K562 (cell line): ENCODE results near the gene FAM83F. TPM values are rescaled to one million over a fixed set of nuclear protein-coding genes. Genes with fewer than 3 reads are reported as not detected.
A peak's percentile ranks its signal among the peaks of the same experiment; 100 is the strongest.

Experiments used
- BRF2 ChIP-seq: IDR thresholded peaks from 3 replicates; pipeline ENCODE4 v1.6.1; 2011; ENCODE audit warnings: borderline replicate concordance, mild to moderate bottlenecking; ENCODE audit not compliant: insufficient read length, insufficient read depth
- CGGBP1 ChIP-seq: fragments of 250-450 bp; sonication (Bioruptor Pico); IDR thresholded peaks from 2 replicates; pipeline ENCODE4 v1.9.0; 2021; ENCODE audit warnings: mild to moderate bottlenecking
- FOXA3 ChIP-seq, 2 experiments: fragments of 450-650 bp in 1 of 2; sonication (generic) in 1 of 2; formaldehyde crosslinking; IDR thresholded peaks in 1 of 2; conservative IDR thresholded peaks in 1 of 2; 2 replicates each; pipeline versions ENCODE4 v1.4.0 to v1.8.0; 2020 to 2022; ENCODE audit warnings: mild to moderate bottlenecking in 2 of 2, missing genetic modification reagents in 1 of 2
- FOXK1 ChIP-seq: sonication (generic); formaldehyde crosslinking; IDR thresholded peaks from 2 replicates; pipeline ENCODE4 v1.8.0; 2022; ENCODE audit warnings: missing genetic modification reagents, mild to moderate bottlenecking, borderline replicate concordance
- FOXM1 ChIP-seq, 2 experiments: fragments of 450-650 bp in 1 of 2; sonication (generic) in 1 of 2; formaldehyde crosslinking in 1 of 2; IDR thresholded peaks; 2 replicates each; pipeline versions ENCODE4 v1.6.1 to v1.9.0; 2017 to 2022; ENCODE audit warnings: low read depth in 2 of 2, mild to moderate bottlenecking in 2 of 2, missing genetic modification reagents in 1 of 2, moderate library complexity in 1 of 2
- HSF4 ChIP-seq: fragments of 250-450 bp; sonication (Bioruptor Pico); IDR thresholded peaks from 2 replicates; pipeline ENCODE4 v2.1.2; 2022; ENCODE audit warnings: mild to moderate bottlenecking, moderate library complexity, borderline replicate concordance
- MYBL2 ChIP-seq, 2 experiments: fragments of 450-650 bp in 1 of 2; sonication (generic) in 1 of 2; formaldehyde crosslinking in 1 of 2; IDR thresholded peaks; 2 replicates each; pipeline versions ENCODE4 v1.6.1 to v1.8.1; 2017 to 2022; ENCODE audit warnings: borderline replicate concordance in 1 of 2, inconsistent platforms in 1 of 2, low read depth in 1 of 2, mild to moderate bottlenecking in 1 of 2, missing genetic modification reagents in 1 of 2, moderate library complexity in 1 of 2
- NFIC ChIP-seq: fragments of 450-650 bp; IDR thresholded peaks from 2 replicates; pipeline ENCODE4 v1.6.1; 2017; ENCODE audit warnings: mild to moderate bottlenecking, inconsistent platforms
- NR2F6 ChIP-seq: fragments of 450-650 bp; formaldehyde crosslinking; IDR thresholded peaks from 2 replicates; pipeline ENCODE4 v1.4.0; 2020; ENCODE audit warnings: mild to moderate bottlenecking
- PHB ChIP-seq: fragments of 250-450 bp; sonication (Bioruptor Pico); IDR thresholded peaks from 2 replicates; pipeline ENCODE4 v1.5.0; 2021
- PURB ChIP-seq: sonication (generic); formaldehyde crosslinking; IDR thresholded peaks from 2 replicates; pipeline ENCODE4 v1.9.0; 2021; ENCODE audit warnings: low read depth, mild to moderate bottlenecking, missing genetic modification reagents
- RBM14 ChIP-seq: fragments of 200-400 bp; formaldehyde crosslinking; IDR thresholded peaks from 2 replicates; pipeline ENCODE4 v1.6.1; 2018; ENCODE audit warnings: low read depth, mild to moderate bottlenecking, low read length, moderate library complexity, borderline replicate concordance; ENCODE audit not compliant: insufficient read depth
- RFX7 ChIP-seq: fragments of 250-450 bp; sonication (Bioruptor Pico); IDR thresholded peaks from 2 replicates; pipeline ENCODE4 v1.5.1; 2021; ENCODE audit warnings: mild to moderate bottlenecking
- SRF ChIP-seq, 2 experiments: fragments of 250-450, 450-650 bp in 1 of 2; sonication (Bioruptor Pico) in 1 of 2; sonication (generic) in 1 of 2; formaldehyde crosslinking; IDR thresholded peaks; 2 replicates each; pipeline versions ENCODE4 v1.5.0 to v1.5.1; 2020 to 2022; ENCODE audit warnings: mild to moderate bottlenecking in 1 of 2, missing genetic modification reagents in 1 of 2
- TFAM ChIP-seq: fragments of 250-450 bp; sonication (Bioruptor Pico); conservative IDR thresholded peaks from 2 replicates; pipeline ENCODE4 v1.5.0; 2021; ENCODE audit warnings: mild to moderate bottlenecking, moderate library complexity
- ZFP1 ChIP-seq: fragments of 450-650 bp; formaldehyde crosslinking; IDR thresholded peaks from 2 replicates; pipeline ENCODE4 v1.4.0; 2020; ENCODE audit warnings: mild to moderate bottlenecking, mixed read lengths
- ZNF239 ChIP-seq: fragments of 250-450 bp; sonication (Bioruptor Pico); IDR thresholded peaks from 2 replicates; pipeline ENCODE4 v1.4.0; 2020; ENCODE audit warnings: mild to moderate bottlenecking
- ZNF512 ChIP-seq: IDR thresholded peaks from 2 replicates; pipeline ENCODE4 v1.6.1; 2016; ENCODE audit warnings: missing genetic modification characterization, missing compliant biosample characterization
- polyA plus RNA-seq, 8 experiments: library from polyadenylated mRNA; depleted of rRNA in 4 of 8; stranded (reverse) in 5 of 8; unstranded in 3 of 8; fragments of >200 nt; fragmentation: Nextera tagmentation in 2 of 8; fragmentation: Illumina TruSeq in 1 of 8; extraction: Ambion mirVana in 2 of 8; extraction: Trizol in 1 of 8; gene quantifications; 2 replicates each; pipeline versions ENCODE4 v1.2.1 to v1.2.3, GENCODE V29; 2011 to 2014; ENCODE audit warnings: inconsistent platforms in 1 of 8, missing spikeins in 1 of 8
- total RNA-seq, 7 experiments: library from RNA; depleted of rRNA in 6 of 7; stranded (reverse); fragments of >200 nt in 6 of 7; fragmentation: Illumina TruSeq in 2 of 7; extraction: Trizol in 2 of 7; gene quantifications; 2 replicates each; pipeline versions ENCODE4 v1.2.1 to v1.2.3, GENCODE V29; 2011 to 2021; ENCODE audit warnings: low replicate concordance in 1 of 7

FAM83F gene
- total and polyA plus RNA-seq, 9 of the 15 experiments (the other 6 are each of a cell fraction or from before 2014, with no cell fraction given): under 0.01 to 0.13 (median 0.04) TPM; not detected in 1

GRCh38 chr22:40044102-40044869 lies 49.5 kb downstream of the FAM83F start (continued):
- TF ChIP-seq FOXM1 (IDR thresholded peaks at IDR 0.05; ENCODE audit: low read depth): 0 out of 2 replicates have a peak, but pooled peaks have one; percentile 49
- no peak for TF ChIP-seq FOXM1 (CRISPR knock-in tag; IDR thresholded peaks at IDR 0.05; ENCODE audit: low read depth)
- no peak for TF ChIP-seq PURB
- TF ChIP-seq ZNF239: no peak
- no peak for TF ChIP-seq RFX7 (CRISPR knock-in tag)
- TF ChIP-seq FOXA3 (CRISPR knock-in tag; conservative IDR thresholded peaks at IDR 0.05 in 1 of 2, IDR thresholded peaks at IDR 0.05 in 1 of 2): no peak
- TF ChIP-seq TFAM: no peak
- TF ChIP-seq NFIC: no peak
- TF ChIP-seq ZFP1: no peak
- no peak for TF ChIP-seq PHB (CRISPR knock-in tag)
- 0 out of 2 replicates have a peak, but pooled peaks have one; percentile 26 for TF ChIP-seq CGGBP1 (CRISPR knock-in tag)
- no peak for TF ChIP-seq NR2F6
- TF ChIP-seq ZNF512: no peak
- TF ChIP-seq HSF4 (CRISPR knock-in tag): no peak
- TF ChIP-seq MYBL2 (IDR thresholded peaks at IDR 0.05; ENCODE audit: low read depth): no peak
- TF ChIP-seq MYBL2 (CRISPR knock-in tag; IDR thresholded peaks at IDR 0.05; ENCODE audit: borderline replicate concordance): no peak
- peak in 1 of 2 experiments; percentile 76; a peak in 1 of 4 replicates for TF ChIP-seq SRF (CRISPR knock-in tag; IDR thresholded peaks at IDR 0.05)
- no peak for TF ChIP-seq FOXK1 (CRISPR knock-in tag)
- no peak for TF ChIP-seq BRF2
- TF ChIP-seq RBM14: no peak
